OCI-M2 (cell line): ENCODE measurements around the gene COX10.
"Not testable (repeated sequence)": the region's sequence is repeated elsewhere in the genome, so short reads cannot be mapped to it uniquely, and the experiment has no call there.

Experiments used
- DNase-seq: peaks from one replicate; lab custom pipeline; 2025; ENCODE audit not compliant: unreplicated experiment; lab: John Stamatoyannopoulos, UW

Gene COX10

GRCh38 chr17:14118951-14119350 is 49.6 kb downstream of the COX10 start:
- no peak for DNase-seq

GRCh38 chr17:14119546-14119945 is 50.2 kb downstream of the COX10 start:
- no peak for DNase-seq

- no peak for DNase-seq
These were observed 52.6 kb downstream of the COX10 start for GRCh38 chr17:14121952-14122351.

- DNase-seq, result no peak
These were observed 54.4 kb downstream of the COX10 start for GRCh38 chr17:14123619-14124278.

- no peak for DNase-seq
These were observed 55.5 kb downstream of the COX10 start for GRCh38 chr17:14124854-14125253.

GRCh38 chr17:14125518-14126137 is 56.3 kb downstream of the COX10 start:
- no peak for DNase-seq

GRCh38 chr17:14133104-14133503 is 63.8 kb downstream of the COX10 start:
- no peak for DNase-seq

- DNase-seq, result no peak
These were observed 65.2 kb downstream of the COX10 start for GRCh38 chr17:14134456-14134855.

- no peak for DNase-seq
These were observed 66.7 kb downstream of the COX10 start for GRCh38 chr17:14135906-14136590.

- no peak for DNase-seq
These were observed 69.3 kb downstream of the COX10 start for GRCh38 chr17:14138649-14139048.

- no peak for DNase-seq
These were observed 74.4 kb downstream of the COX10 start for GRCh38 chr17:14143688-14144087.

GRCh38 chr17:14144508-14144907 is 75.2 kb downstream of the COX10 start:
- no peak for DNase-seq

GRCh38 chr17:14149751-14150150 is 80.4 kb downstream of the COX10 start:
- no peak for DNase-seq

- DNase-seq, result no peak
These were observed 81.3 kb downstream of the COX10 start for GRCh38 chr17:14150619-14151018.

GRCh38 chr17:14152721-14153120 is 83.4 kb downstream of the COX10 start:
- no peak for DNase-seq

GRCh38 chr17:14153374-14153773 is 84.1 kb downstream of the COX10 start:
- DNase-seq, result no peak

GRCh38 chr17:14156689-14157088 is 87.4 kb downstream of the COX10 start:
- DNase-seq, result no peak

- no peak for DNase-seq
These were observed 88.5 kb downstream of the COX10 start for GRCh38 chr17:14157822-14158221.

GRCh38 chr17:14158707-14159106 is 89.4 kb downstream of the COX10 start:
- DNase-seq, result no peak

- DNase-seq, result peak; percentile 6
These were observed 92.1 kb downstream of the COX10 start for GRCh38 chr17:14161419-14161818.

GRCh38 chr17:14165616-14166015 is 96.3 kb downstream of the COX10 start:
- no peak for DNase-seq

- not testable (repeated sequence) for DNase-seq
These were observed 98.5 kb downstream of the COX10 start for GRCh38 chr17:14167831-14168230.
